Amygdala (tissue), 56 donors: ENCODE results near the gene HADH.

ENCODE experiments used
- DNase-seq, 56 donors: peaks; one replicate each; lab custom pipeline; 2025; lab: John Stamatoyannopoulos, UW

HADH gene

GRCh38 chr4:108053251-108053711 is 63.6 kb downstream of the HADH start:
- DNase-seq = no peak

- no peak for DNase-seq
Observed at GRCh38 chr4:108054025-108054638, 64.4 kb downstream of the HADH start.

GRCh38 chr4:108055787-108056186 is 66.1 kb downstream of the HADH start:
- no peak for DNase-seq

GRCh38 chr4:108056418-108056817 is 66.7 kb downstream of the HADH start:
- DNase-seq = no peak

GRCh38 chr4:108058685-108059440 is 69.2 kb downstream of the HADH start:
- DNase-seq = no peak

DNA sequence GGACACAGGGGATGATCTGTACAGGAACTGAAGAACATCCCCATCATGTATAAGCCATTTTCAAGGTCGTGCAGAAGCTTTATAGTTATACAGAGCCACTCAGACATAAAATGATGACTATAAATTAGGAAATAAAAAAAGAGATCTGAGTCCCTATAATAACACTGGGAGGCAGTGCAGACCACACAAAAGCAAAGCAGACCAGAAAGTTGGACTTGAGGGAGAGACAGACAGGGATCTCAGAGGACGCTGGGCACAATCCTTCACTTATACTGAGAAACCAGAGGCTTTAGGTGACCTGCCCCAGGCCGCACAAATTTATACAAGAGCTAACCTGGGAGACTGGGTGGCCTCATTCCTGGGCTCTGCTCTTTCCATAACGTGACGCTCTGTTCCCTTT is 70.5 kb downstream of the HADH start:
- DNase-seq = peak in 13 of 56 donors; percentile 1 to 55 (median 11)

GRCh38 chr4:108060686-108061321 is 71.1 kb downstream of the HADH start:
- DNase-seq = no peak

DNA sequence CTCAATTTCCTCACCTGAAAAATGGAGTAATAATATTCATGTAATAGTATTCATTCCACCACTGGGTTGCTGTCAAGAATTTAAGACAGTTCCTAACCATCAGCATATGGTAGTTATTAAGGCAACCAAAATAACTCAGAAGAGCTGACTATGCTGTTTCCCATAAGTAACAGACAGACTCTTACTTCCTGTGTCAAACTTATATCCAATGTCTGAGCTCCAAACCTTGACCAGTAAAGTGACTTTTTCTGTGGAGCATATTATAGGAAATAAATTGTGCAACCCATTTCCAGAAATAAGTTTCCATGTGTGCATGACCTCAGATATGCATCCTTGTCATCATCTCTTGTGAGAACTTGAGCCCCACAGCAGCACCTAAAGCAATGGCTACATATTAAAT is 78.8 kb downstream of the HADH start:
- no peak for DNase-seq

GRCh38 chr4:108070775-108071174 is 81.1 kb downstream of the HADH start:
- no peak for DNase-seq

DNA sequence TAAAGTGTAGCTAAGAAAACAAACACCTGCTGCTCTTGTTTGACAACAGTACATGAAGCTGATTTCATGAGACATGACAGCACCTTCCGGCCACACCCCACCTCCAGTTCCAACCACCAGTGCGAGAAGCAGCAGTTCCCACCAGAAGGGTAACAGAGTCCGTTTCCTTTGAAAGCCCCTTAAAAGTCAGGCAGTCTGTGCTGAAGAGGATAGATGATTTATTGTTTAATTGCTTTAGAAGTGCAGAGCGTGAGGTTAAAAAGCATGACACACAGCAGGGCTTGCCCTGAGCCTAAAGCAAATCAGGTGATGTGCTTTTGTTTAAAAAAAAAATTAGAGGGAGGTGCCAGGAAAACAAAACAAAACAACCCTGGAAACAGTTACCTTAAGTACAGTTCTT is 82.6 kb downstream of the HADH start:
- no peak for DNase-seq

- no peak for DNase-seq
Observed at GRCh38 chr4:108078024-108078733, 88.5 kb downstream of the HADH start.

DNA sequence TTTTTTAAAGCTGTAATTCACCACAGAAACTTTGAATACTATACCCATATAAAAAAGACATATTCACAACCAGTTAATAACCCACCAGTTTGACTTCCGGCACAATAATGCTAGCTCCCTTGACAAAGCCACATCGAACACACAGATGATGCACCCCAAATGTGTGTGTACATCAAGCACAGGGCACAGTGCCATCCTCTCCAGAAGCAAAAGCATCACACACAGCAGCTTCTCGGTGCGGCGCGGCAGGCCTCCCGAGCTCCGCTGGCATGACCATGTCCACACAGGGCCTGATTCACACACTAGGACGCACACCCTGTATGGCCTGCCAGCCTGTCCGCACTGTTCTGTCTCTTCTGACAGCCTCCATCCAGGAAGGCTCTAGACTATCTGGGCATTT is 91.1 kb downstream of the HADH start:
- DNase-seq = no peak

- DNase-seq = no peak
Observed at GRCh38 chr4:108081256-108081655, 91.6 kb downstream of the HADH start.
